T-helper 9 cell (primary cell): ENCODE measurements around the gene LPIN3.

ENCODE experiments used
- DNase-seq: peaks from one replicate; pipeline ENCODE4 v3.0.0-alpha.2; 2020

The LPIN3 gene

GRCh38 chr20:41327178-41327577, 13.4 kb upstream of the LPIN3 start:
- DNase-seq = no peak

GRCh38 chr20:41329435-41330342, 10.9 kb upstream of the LPIN3 start:
- peak; percentile 15 for DNase-seq

GRCh38 chr20:41330343-41330720, 10.3 kb upstream of the LPIN3 start:
- no peak for DNase-seq

GRCh38 chr20:41330941-41331340, 9.7 kb upstream of the LPIN3 start:
- DNase-seq = no peak

- DNase-seq = no peak
Measured at GRCh38 chr20:41331731-41332130, 8.9 kb upstream of the LPIN3 start.

DNA sequence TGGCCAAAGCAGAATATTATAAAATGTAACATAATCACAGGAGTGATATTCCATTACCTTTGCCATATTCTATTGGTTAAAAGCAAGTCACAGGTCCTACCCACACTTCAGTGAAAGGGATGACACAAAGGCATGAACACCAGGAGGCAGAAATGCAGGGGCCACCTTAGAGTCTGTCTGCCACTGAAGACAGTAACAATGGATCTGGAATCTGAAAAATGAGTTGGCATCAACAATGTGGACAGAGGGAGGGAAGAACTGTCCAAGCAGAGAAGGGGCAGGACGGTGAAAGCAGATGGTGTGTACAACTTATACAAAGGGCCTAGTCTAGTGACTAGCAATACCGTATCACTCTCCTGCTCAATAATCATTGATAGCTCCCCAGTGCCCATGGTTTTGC, 6.6 kb upstream of the LPIN3 start:
- DNase-seq = no peak

DNA sequence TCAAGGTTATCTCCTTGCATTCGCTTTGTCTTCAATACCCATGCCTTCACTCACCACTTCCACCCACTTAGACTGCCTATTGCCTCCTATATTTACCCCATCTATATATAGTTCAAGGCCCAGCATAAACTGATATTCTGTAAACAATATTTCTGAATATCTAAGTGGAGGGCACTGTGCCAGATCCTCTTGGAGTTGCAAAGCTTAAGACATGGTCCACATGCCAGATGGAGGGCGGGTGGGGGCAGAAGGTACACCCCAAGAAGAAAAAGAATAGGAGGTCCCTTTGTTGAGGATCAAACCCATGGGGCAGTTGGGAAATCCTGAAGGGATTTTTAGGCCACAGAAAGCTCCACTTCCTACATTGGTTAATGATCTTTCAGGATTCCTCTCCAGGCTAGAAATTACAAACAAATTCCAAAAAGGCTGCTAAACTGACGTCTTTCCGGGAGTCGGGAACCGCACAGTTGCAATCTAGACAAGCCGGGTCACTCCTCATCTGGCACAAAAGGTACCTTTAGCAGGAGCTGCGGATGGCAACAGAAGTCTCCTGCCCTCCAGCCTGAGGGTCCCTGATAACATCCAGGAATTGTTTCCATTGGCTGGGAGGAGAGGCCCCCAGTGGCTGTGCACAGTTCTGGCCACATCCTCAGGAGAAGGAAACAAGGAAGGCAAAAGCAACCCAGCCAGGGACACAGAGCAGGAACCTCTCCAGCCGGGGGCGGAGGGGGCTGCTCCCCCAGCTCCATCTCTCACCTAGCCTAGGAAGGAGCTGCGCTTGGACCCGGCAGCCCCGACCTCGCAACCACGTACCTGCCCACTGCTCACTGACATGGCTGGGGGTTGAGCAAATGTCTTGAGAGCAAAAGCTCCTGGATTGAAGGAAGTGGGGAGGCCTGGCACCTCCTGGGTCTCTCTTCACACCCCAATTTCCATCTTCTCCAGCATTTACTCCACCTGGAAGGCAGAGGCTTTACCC, 5.9 kb upstream of the LPIN3 start:
- no peak for DNase-seq

DNA sequence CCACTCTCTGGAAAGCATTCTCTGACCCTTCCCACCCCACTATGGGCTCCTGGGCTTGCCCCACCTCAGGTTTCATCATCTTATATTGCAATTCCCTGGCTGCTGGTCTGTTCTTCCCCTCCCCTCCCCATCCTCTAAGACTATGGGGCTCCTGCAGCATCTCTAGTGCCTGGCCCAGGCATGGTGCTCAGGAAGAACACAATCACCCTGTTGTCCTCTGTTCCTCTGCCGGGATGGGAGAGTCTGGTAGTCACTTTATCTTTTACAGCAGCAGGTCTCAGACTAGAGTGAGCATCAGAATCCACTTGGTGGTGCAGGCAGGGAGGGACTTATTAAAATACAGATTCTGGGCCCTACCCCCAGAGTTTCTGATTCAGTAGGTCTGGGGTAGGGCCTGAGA, 5.0 kb upstream of the LPIN3 start:
- no peak for DNase-seq

- DNase-seq = no peak
Measured at GRCh38 chr20:41336711-41337492, 3.7 kb upstream of the LPIN3 start.

- peak; percentile 84 for DNase-seq
Measured at GRCh38 chr20:41339957-41340326, 679 bp upstream of the LPIN3 start.

DNA sequence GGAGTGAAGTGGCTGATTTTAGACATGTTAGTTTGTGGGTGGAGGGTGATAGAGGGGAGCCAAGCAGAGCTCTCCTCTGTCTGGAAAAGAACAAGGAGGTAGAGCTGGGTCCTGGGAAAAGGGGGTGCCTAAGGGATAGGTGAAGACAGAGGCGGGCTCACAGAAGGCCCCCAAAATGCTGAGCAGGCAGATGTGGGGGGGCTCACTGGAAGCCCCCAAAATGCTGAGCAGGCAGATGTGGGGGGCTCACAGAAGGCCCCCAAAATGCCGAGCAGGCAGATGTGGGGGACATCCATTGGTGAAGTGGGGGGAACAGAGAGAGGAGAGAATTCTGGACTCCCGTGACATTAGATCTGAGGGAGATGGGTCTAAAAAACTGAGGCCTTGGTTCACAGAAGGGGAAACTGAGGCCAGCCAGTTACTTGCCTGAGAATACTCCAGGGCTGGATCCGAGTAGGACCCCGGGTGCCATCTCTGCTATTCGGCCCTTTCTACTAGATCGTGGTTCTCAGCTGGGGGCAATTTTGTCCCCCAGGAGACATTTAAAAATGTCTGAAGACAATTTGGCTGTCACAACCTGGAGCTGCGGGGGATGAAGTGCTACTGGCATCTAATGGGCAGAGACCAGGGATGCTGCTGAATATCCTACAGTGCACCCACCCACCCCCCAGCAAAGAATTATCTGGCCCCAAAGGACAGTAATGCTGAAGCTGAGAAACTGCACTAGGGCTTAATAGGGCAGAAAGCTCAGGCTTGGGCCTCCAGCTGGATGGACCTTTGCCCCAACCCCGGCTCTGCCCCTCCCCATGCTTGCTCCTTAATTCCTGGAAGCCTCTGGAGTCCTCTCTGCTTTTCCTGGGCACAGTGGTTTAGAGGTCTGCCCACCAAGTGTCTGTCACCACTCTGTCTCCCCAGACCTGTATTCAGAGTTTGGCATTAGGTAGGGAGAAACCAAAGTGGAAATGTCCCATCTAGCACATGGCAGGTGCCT, 2.1 kb downstream of the LPIN3 start:
- no peak for DNase-seq

DNA sequence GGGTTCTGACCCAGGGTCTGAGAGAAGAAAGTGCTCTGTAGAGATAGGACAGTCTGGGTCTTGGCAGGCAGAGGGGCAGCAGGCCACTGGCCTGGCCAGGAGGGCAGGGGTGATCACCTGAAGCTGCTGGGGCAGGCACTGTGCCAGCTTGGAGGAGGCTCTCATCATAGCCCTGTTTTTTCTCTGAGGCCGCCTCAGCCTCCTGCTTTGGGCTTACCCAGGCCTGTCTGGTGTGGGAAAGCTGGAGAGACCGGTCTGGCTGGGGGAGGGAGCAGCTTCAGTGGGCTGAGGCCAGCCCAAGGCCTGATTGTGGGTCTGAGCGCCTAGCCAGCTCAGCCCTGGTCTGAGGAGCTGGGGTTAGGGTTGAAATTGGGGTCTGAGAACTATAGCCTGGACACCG, 3.9 kb downstream of the LPIN3 start:
- DNase-seq = no peak

GRCh38 chr20:41344938-41345728, 4.5 kb downstream of the LPIN3 start:
- DNase-seq = no peak

DNA sequence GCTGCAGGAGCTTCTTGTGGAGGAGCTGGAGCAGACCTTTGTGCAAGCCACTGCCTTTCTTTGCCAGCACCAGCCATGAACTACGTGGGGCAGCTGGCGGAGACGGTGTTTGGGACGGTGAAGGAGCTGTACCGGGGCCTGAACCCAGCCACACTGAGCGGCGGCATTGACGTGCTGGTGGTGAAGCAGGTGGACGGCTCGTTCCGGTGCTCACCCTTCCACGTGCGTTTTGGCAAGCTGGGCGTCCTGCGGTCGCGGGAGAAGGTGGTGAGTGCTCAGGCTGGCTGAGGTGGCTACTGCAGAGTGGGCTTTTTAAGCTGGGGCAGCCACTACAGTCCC, 5.1 kb downstream of the LPIN3 start:
- DNase-seq = no peak

GRCh38 chr20:41347523-41348429, 7.2 kb downstream of the LPIN3 start:
- DNase-seq = no peak

DNA sequence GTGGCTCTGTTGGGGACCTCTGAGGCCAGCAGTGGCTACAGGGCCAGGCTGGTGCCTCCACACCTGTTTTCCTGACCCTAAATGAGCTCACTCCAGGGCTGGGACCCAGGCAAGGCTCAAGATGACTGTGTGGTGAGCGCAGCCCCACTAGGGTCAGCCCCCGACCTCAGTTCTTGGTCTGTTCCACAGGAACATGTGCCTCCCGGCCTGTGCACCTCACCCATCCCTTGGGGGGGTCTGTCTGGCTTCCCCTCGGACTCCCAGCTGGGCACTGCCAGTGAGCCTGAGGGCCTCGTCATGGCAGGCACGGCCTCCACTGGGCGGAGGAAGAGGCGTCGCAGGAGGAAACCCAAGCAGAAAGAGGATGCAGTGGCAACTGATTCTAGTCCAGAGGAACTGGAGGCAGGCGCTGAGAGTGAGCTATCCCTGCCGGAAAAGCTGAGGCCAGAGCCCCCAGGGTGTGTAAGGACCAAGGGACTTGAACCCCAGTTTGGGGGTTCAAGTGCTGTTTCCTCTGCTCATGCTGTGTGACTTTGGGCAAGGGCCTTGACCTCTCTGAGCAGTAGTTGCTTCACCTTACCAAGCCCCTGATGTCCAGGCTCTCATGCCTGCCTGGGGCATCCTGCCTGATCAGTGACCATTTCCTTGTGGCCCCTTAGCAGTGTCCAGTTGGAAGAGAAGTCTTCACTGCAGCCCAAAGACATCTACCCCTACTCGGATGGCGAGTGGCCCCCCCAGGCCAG, 8.0 kb downstream of the LPIN3 start:
- DNase-seq = no peak

DNA sequence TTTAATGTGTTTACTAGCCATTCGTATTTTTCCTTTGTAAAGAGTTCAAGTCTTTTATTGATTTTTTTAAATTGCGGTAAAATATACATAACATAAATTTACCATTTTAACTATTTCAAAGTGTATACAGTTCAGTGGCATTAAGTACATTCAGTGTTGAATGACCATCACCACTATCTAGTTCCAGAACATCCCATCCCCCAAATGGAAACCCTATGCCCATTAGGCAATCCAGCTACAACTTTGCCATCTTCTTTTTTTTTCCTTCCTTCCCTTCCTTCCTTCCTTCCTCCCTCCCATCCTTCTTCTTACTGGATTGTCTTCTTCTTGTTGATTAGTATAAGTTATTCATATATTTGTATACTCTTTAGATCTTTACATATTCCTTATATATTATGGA, 8.6 kb downstream of the LPIN3 start:
- no peak for DNase-seq

- DNase-seq = no peak
Measured at GRCh38 chr20:41349943-41350342, 9.3 kb downstream of the LPIN3 start.

GRCh38 chr20:41350408-41350962, 9.9 kb downstream of the LPIN3 start:
- no peak for DNase-seq
